ENCODE data around the gene RBM34.

GRCh38 chr1:235127732-235128455 lies 33.2 kb downstream of the RBM34 start:
- no peak for TF ChIP-seq CTCF (conservative IDR thresholded peaks at IDR 0.05)
- TF ChIP-seq EZH2 (IDR thresholded peaks at IDR 0.05; ENCODE audit: low read depth) = no peak

All from PC-9 (cell line).